Stimulated activated naive CD4-positive, alpha-beta T cell treated with Interleukin-2 at 50 U/mL for 16 hours (primary cell): ENCODE data around the gene GAS2L2.

ENCODE experiments used
- DNase-seq: peaks from one replicate; lab custom pipeline; 2025; lab: John Stamatoyannopoulos, UW

GAS2L2 gene

GRCh38 chr17:35694906-35695305 lies 58.1 kb downstream of the GAS2L2 start:
- no peak for DNase-seq
